NOMO-1 treated with dmso at 0.1 percent for 144 hours (cell line): ENCODE results near the gene TAGLN3.
"Not testable (repeated sequence)": the region's sequence is repeated elsewhere in the genome, so short reads cannot be mapped to it uniquely, and the experiment has no call there.

Source experiments
- DNase-seq: peaks from one replicate; lab custom pipeline; 2025; ENCODE audit not compliant: unreplicated experiment; lab: John Stamatoyannopoulos, UW

The TAGLN3 gene

GRCh38 chr3:112007633-112008032 is 8.9 kb downstream of the TAGLN3 start:
- DNase-seq = no peak

- DNase-seq = no peak
Observed at GRCh38 chr3:112009670-112010069, 10.9 kb downstream of the TAGLN3 start.

- DNase-seq = no peak
Observed at GRCh38 chr3:112010636-112011035, 11.9 kb downstream of the TAGLN3 start.

GRCh38 chr3:112011376-112011940 is 12.7 kb downstream of the TAGLN3 start:
- no peak for DNase-seq

GRCh38 chr3:112012205-112012992 is 13.7 kb downstream of the TAGLN3 start:
- no peak for DNase-seq

GRCh38 chr3:112013058-112013783 is 14.5 kb downstream of the TAGLN3 start:
- DNase-seq = no peak

GRCh38 chr3:112013784-112014143 is 15.0 kb downstream of the TAGLN3 start:
- no peak for DNase-seq

GRCh38 chr3:112017091-112017490 is 18.4 kb downstream of the TAGLN3 start:
- DNase-seq = no peak

GRCh38 chr3:112018712-112019111 is 20.0 kb downstream of the TAGLN3 start:
- DNase-seq = no peak

GRCh38 chr3:112019716-112020115 is 21.0 kb downstream of the TAGLN3 start:
- DNase-seq = no peak

- no peak for DNase-seq
Observed at GRCh38 chr3:112020674-112021085, 22.0 kb downstream of the TAGLN3 start.

GRCh38 chr3:112027142-112027541 is 28.4 kb downstream of the TAGLN3 start:
- DNase-seq = no peak

- DNase-seq = no peak
Observed at GRCh38 chr3:112027826-112028225, 29.1 kb downstream of the TAGLN3 start.

- no peak for DNase-seq
Observed at GRCh38 chr3:112030901-112031300, 32.2 kb downstream of the TAGLN3 start.

- DNase-seq = no peak
Observed at GRCh38 chr3:112032098-112032731, 33.5 kb downstream of the TAGLN3 start.

GRCh38 chr3:112034436-112034835 is 35.7 kb downstream of the TAGLN3 start, which contains the start of gene TMPRSS7:
TSS of gene TMPRSS7 (plus strand) at chr3:112034736. CDS start at chr3:112034846, 110 bp downstream.
- no peak for DNase-seq

- DNase-seq = no peak
Observed at GRCh38 chr3:112035241-112035640, 36.5 kb downstream of the TAGLN3 start.

- not testable (repeated sequence) for DNase-seq
Observed at GRCh38 chr3:112037194-112037593, 38.5 kb downstream of the TAGLN3 start.

- no peak for DNase-seq
Observed at GRCh38 chr3:112038863-112039262, 40.1 kb downstream of the TAGLN3 start.

GRCh38 chr3:112041321-112041720 is 42.6 kb downstream of the TAGLN3 start:
- no peak for DNase-seq

- DNase-seq = no peak
Observed at GRCh38 chr3:112042842-112043280, 44.1 kb downstream of the TAGLN3 start.
